ENCODE data around the gene SCLT1.

The SCLT1 gene

DNA sequence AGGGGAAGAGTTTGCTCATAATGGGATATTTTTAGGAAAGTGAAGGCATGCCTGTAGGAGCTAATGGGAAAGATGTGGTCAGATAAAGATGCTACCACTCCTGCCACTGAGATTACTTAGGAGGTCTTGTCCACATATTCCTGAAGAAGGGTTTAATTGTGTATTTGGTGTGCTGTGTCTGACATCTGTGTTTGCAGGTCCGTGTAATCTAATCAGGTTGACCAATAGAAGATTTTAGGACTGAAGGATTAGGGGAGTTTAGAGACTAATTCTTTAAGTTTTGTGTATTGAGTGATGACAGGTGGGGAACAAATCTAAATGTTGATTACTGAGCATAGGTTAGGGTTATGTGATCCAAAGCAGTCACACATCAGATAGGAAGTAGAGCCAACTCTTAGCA lies 226.6 kb downstream of the SCLT1 start:
- no peak for DNase-seq

GRCh38 chr4:128866269-128866668 lies 227.1 kb downstream of the SCLT1 start:
- DNase-seq = no peak

GRCh38 chr4:128865132-128865531 lies 228.2 kb downstream of the SCLT1 start:
- DNase-seq = no peak

DNA sequence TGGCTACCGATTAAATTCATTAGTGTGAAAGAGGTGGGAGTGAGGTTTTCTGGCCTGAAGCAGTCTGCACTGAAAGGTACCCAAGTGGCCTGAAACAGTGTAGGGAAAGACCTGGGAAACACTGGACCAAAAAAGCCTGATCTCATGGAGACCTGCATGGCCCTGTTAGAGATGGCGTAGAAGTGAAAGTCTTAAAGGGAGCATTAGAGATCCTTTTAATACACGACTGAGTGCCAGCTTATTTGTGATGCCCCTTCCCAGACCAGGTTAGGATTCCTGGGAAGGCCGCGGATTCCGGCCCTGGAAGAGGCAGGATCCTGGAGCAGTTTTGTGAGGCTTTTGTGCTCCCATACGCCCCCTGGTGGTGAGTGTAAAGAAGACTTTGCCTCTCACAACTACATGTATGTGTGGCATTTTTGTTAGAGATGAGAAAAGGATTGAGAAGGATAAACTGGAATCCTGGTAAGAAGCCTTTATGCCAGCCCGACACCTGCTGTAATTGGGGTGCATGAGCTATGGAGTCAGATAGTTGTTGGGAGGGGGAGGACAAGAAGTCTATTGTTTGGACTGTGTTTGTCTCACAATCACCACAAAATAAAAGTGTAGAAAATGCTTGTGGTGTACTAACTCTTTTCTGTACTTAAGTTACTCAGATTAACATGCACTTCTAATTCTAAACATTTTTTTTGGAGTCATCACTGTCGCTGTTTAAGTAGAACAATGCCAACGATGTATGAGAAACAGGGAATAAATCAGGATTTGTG lies 229.8 kb downstream of the SCLT1 start:
- peak; percentile 33 to 80 (median 48) for DNase-seq

GRCh38 chr4:128862608-128863311 lies 230.6 kb downstream of the SCLT1 start:
- peak in 3 of 6 experiments; percentile 8 to 19 (median 18) for DNase-seq

- peak in 1 of 6 experiments; percentile 12 for DNase-seq
Measured at GRCh38 chr4:128861856-128862518, 231.4 kb downstream of the SCLT1 start.

DNA sequence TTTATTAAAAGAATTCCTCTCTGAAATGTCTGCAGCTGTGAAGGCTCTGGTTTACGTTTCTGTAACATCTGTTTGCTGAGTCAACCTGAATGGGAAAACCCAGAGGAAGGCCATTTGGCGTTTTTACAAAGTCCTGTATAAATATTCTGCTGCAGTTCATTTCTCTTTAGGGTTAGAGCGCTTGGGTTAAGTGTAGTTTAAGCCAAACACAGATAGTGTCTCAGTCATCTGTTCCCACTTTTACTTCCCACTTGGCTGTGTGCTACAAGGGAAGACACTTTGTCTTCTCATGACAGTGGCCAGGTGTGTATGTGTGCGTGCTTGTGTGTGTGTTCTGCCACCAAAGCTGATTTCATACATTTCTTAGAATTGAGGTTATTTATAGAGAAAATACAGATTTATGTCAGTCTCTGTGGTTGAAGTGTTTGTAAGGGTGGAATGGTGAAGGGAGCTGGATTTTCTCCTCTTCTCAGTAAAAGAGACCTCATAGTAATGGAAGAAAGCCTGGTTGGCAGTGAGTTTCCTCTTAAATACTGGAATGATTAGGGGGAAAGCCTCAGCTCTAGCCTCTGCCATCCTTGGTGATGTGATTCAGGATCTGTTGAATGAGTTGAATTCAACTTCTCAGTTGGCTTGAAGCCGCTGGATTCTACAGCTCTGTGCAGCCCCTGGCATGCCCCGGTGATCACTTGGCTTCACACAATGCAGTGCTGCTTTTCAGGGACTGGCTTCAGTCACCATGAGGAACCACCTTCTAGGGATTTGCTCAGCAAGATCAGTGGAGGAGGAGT lies 233.3 kb downstream of the SCLT1 start:
- no peak for DNase-seq

- DNase-seq = no peak
Measured at GRCh38 chr4:128858879-128859671, 234.3 kb downstream of the SCLT1 start.

DNA sequence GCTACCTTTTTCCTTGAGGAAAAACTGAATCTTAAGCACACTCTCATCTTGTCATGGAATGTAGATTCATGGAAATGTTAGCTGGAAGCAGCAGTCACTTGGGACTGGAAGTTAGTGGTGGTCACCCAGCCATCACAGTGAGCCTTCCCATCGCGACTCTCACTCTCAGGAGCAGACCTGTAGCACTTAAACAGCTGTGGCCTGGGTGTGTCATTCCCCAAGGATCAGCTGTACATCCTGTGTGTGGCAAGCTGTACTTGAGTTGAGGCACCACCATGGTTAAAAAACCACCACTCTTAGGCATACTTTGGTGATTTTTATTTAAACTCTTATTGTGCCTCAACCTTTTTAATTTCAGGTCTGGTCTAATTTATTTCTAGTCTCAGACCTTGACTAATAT lies 237.1 kb downstream of the SCLT1 start:
- DNase-seq = no peak

GRCh38 chr4:128855621-128856020 lies 237.7 kb downstream of the SCLT1 start:
- DNase-seq = no peak

DNA sequence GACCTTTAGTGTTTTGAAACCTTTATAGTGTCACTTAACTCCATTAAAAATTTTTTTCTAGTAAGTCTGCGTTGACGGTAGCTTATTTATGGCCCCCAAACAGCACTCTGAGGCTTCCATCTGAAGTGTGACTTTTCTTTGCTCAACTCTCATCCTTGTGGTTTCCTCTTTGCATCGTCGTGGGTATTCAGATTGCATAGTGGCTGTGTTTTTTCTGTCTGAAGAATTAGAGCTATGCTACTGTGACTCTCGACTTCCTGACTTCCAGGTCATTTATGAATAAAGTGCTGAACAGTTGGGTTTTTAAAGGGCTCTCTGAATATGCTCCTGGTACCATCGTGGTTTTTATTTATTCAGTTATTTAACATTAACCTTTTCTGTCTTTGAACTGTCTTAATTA lies 238.9 kb downstream of the SCLT1 start:
- DNase-seq = peak in 3 of 6 experiments; percentile 9 to 25 (median 23)

DNA sequence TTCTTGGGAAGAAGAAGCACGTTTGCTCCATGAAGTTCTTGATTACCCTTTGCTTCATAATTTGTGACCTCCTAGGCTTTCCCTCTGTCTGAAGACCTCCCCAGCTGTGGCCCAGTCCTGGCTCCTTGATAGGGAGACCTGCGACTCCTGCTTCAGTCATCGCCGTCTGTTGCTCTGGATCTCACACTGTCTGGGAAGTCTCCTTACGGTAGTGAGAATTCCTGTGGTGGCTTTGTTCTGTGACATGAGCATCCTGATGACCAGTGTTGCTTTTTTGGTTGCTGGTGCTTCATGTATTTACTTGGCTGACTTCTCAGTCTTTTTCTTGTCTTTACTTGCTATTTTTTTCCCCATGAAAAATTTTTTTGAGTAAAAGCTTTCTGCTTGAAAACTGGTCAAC lies 239.6 kb downstream of the SCLT1 start:
- DNase-seq = no peak

DNA sequence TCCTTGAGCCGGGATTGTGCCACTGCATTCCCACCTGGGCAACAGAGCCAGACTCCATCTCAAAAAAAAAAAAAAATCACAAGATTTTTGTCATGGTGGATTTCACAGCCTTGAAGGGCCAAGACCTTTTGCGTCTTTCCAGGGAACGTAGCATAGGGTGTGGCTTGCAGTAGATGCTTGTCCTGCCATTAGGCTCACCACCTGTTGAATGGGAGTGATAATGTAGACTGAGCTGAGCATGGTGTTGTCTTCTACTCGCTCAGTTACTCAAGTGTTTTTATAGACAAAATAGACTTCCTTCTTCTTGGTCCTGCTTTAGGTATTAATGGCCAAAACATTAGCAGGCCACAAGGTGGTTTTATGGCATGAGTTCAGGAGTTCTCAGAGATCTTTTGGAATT lies 243.1 kb downstream of the SCLT1 start:
- no peak for DNase-seq

DNA sequence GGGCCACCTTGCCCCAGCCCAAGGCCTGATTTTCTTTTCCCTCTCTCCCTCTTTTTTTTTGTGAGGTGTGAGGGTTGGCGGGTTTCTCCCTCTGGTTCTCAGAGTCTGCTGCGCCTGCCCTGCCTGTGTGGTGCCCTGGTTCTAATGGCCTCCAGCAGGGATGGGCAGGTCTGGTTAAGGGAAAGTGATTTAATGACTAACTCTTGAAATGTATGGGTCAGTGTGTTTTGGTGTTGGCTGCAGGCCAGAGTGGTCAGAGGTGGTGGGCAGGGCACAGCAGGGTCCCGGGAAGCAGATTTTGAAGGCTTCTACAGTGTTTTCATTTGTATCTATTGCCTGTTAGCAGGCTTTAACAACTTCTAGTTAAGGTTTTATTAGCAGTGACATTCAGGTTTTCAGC lies 244.9 kb downstream of the SCLT1 start:
- no peak for DNase-seq

- DNase-seq = no peak
Measured at GRCh38 chr4:128847082-128847724, 246.1 kb downstream of the SCLT1 start.

- no peak for DNase-seq
Measured at GRCh38 chr4:128846063-128846462, 247.3 kb downstream of the SCLT1 start.

DNA sequence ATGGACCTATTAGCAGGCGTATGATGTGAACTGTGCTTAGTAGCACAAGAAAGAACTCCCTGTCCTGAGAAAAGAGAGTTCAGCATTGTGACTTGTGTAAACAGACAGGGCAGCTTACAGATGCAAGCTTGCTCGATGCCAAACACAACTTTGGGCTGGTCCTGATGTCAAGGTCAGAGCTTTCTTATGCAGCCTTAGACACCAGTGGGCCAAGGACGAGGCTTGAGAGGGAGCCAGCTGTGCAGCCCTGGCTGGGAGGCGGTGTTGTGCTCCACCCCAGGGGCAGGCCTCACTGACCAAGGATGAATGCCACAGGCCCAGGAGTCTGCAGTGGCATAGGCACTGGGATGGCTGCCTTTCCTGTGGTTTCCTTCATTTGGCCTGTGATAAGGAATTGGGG lies 248.4 kb downstream of the SCLT1 start:
- no peak for DNase-seq

GRCh38 chr4:128841402-128841801 lies 251.9 kb downstream of the SCLT1 start:
- no peak for DNase-seq

DNA sequence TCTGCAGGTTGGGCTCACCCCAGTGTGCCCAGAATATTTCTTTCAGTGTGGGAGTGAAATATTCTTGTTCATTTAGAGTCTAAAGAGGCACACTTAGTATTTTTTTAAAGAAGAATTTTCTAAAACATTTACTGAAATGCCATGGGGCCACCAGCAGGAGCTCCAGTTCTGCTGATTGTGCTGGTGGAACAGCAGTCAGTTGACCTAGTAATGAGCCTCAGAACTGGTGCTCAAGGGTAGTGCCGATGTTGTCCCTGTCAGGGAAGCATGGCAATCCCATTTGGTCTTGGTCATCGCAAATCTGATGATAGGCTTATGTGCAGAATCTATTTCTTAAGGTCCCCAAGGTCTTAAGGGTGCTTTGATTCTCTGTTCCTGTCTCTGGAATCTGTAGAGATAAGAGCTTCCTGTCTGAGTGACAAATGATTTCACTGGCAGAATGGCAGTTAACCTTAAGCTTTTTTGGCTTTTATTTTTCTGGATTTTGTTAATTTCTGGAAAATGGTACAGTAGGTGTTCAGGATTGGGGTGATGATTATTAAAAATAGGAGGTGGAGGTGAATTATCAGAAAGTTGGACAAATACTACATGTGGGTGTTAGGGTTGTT lies 252.5 kb downstream of the SCLT1 start:
- peak in 1 of 6 experiments; percentile 5 for DNase-seq

DNA sequence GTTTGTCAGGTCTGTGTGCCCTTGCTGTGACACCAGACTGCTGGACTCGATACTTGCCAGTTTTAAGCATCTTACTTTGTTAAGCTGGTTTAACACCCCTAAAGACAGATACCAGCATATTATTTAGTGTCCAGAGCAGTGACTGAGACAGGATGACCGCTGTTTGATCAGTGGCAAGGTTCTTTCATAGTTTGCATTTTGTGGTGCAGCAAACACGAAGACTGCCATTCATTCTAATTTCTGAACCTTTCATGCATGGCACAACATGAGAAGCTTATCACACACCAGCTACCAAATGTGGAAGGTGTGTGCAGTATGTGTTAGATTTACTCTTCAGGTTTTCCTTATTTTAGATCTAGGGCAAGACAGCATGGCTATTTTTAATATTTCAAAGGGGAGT lies 255.7 kb downstream of the SCLT1 start:
- DNase-seq = no peak

- DNase-seq = no peak
Measured at GRCh38 chr4:128837198-128837597, 256.1 kb downstream of the SCLT1 start.
